Inflammatory macrophage (primary cell): ENCODE data around the gene EPN1.

ENCODE experiments used
- DNase-seq, 2 donors: peaks; one replicate each; pipeline ENCODE4 v3.0.0-alpha.2; 2020 to 2022

Gene EPN1

GRCh38 chr19:55680339-55681130 lies 5.5 kb downstream of the EPN1 start:
- DNase-seq, result no peak

- DNase-seq, result no peak
Measured at GRCh38 chr19:55681131-55682092, 6.4 kb downstream of the EPN1 start.

- no peak for DNase-seq
Measured at GRCh38 chr19:55683449-55684261, 8.6 kb downstream of the EPN1 start.

GRCh38 chr19:55684946-55685681 lies 10.1 kb downstream of the EPN1 start:
- DNase-seq, result no peak

GRCh38 chr19:55685776-55686175 lies 10.8 kb downstream of the EPN1 start:
- no peak for DNase-seq

- DNase-seq, result no peak
Measured at GRCh38 chr19:55686311-55687050, 11.5 kb downstream of the EPN1 start.

- DNase-seq, result no peak
Measured at GRCh38 chr19:55687281-55688201, 12.5 kb downstream of the EPN1 start.

GRCh38 chr19:55688422-55689218 lies 13.6 kb downstream of the EPN1 start:
- DNase-seq, result no peak

GRCh38 chr19:55689411-55690108 lies 14.5 kb downstream of the EPN1 start:
- DNase-seq, result no peak

- no peak for DNase-seq
Measured at GRCh38 chr19:55690109-55690768, 15.2 kb downstream of the EPN1 start.

GRCh38 chr19:55690769-55691545 lies 15.9 kb downstream of the EPN1 start:
- DNase-seq, result no peak

- DNase-seq, result no peak
Measured at GRCh38 chr19:55691561-55692481, 16.8 kb downstream of the EPN1 start.

GRCh38 chr19:55692681-55693081 lies 17.7 kb downstream of the EPN1 start:
- DNase-seq, result no peak

- DNase-seq, result no peak
Measured at GRCh38 chr19:55693336-55693974, 18.4 kb downstream of the EPN1 start.

GRCh38 chr19:55694241-55694655 lies 19.2 kb downstream of the EPN1 start:
- no peak for DNase-seq
